HUES48 (cell line): ENCODE measurements around the gene TRAF5.
A peak's percentile ranks its signal among the peaks of the same experiment; 100 is the strongest.

Experiments
- H3K27ac ChIP-seq: one replicate; pipeline ENCODE4 v1.7.0; 2013; ENCODE audit warnings: low read depth, low read length, inconsistent platforms
- H3K27me3 ChIP-seq: 2 replicates; pipeline ENCODE4 v1.6.1; 2013; ENCODE audit warnings: mild to moderate bottlenecking, low read length; ENCODE audit not compliant: control insufficient read depth, insufficient read depth
- H3K36me3 ChIP-seq: 2 replicates; pipeline ENCODE4 v1.6.1; 2013; ENCODE audit warnings: low read length; ENCODE audit not compliant: control insufficient read depth, insufficient read depth
- H3K4me1 ChIP-seq: 2 replicates; pipeline ENCODE4 v1.6.1; 2013; ENCODE audit warnings: mild to moderate bottlenecking, low read length; ENCODE audit not compliant: control insufficient read depth, insufficient read depth
- H3K4me3 ChIP-seq: 2 replicates; pipeline ENCODE4 v1.5.1; 2013; ENCODE audit warnings: mild to moderate bottlenecking, low read depth, low read length
- H3K9ac ChIP-seq: 2 replicates; pipeline ENCODE4 v1.6.1; 2013; ENCODE audit warnings: mild to moderate bottlenecking, low read depth, low read length, moderate library complexity
- H3K9me3 ChIP-seq: 2 replicates; pipeline ENCODE4 v1.6.1; 2013; ENCODE audit warnings: low read length; ENCODE audit not compliant: control insufficient read depth, insufficient read depth

The TRAF5 gene, protein sequence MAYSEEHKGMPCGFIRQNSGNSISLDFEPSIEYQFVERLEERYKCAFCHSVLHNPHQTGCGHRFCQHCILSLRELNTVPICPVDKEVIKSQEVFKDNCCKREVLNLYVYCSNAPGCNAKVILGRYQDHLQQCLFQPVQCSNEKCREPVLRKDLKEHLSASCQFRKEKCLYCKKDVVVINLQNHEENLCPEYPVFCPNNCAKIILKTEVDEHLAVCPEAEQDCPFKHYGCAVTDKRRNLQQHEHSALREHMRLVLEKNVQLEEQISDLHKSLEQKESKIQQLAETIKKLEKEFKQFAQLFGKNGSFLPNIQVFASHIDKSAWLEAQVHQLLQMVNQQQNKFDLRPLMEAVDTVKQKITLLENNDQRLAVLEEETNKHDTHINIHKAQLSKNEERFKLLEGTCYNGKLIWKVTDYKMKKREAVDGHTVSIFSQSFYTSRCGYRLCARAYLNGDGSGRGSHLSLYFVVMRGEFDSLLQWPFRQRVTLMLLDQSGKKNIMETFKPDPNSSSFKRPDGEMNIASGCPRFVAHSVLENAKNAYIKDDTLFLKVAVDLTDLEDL

DNA sequence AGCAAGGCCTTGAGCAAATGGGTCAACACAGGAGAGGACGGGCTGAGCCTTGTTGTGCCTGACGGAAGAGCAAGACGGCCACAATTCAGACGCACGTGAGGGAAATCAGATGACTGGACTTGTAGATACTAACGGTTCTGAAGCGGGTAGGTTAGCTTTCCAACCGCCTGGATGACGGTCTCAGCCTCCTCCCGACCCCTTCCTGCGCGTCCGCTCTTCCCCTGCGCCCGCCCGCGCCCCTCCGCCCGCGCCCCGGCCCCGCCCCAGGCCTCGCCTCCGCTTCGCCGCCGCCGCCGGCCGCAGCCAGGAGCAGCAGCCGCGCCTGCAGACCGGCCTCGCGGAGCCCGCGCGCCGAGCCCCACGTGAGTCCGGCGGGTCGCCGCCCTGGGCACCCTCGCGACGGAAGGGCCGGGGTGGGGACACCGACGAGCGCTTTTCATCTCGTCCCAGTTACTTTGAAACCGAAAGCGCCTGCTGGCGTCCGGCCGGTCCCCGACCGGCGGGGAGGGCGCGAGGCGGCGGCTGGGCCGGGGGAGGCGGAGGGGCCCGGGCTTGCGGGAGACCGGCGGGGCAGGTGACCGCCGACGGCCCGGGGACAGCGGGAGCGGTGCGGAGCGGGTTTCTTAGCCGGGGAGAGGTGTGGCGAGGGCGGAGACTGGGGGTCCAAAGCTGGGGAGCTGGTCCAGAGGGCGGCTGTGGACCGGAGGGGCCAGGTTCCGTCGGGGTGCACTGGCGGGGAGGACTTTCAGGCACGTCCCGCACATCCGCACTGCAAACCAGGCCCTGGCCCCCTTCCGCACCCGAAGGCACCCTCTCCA is at the start of gene TRAF5:
Gene TRAF5, plus strand, starts transcription at position 306 of the 818 bp plus-strand sequence. CDS start 26,407 bp downstream, outside the sequence.
- H3K9me3 ChIP-seq = no peaks in the 10 kb centered on the region
- no peak within 1 kb of the TSS for H3K27ac ChIP-seq
- 0 out of 2 replicates have a peak, but pooled peaks cover 9% of the 10 kb centered on the region for H3K27me3 ChIP-seq
- peak within 1 kb of the TSS; percentile 48 for H3K9ac ChIP-seq
- H3K4me3 ChIP-seq = peak within 1 kb of the TSS; percentile 71
- H3K4me1 ChIP-seq = peaks cover 39% of the 10 kb centered on the region
- H3K36me3 ChIP-seq = no peaks in the 10 kb centered on the region

DNA sequence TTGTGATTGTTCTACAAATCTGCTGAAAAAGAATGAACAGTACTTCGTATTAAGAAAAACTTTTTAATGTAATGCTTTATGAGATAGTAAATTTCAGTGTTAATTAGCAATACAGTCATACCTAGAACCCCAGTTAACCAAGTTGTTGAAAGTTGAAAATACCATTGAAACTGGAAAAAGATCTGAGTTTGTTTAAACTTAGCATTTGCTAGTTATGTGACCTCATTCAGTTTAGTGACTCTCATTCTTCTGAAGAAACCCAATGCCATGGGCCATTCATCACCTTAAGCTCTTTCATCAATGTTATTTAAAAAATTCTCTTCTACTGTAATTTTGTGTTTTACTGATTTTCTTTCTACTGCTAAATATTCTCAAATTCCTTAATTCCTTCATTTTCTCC is 47.3 kb upstream of the TRAF5 start:
- no peaks in the 10 kb centered on the region for H3K27me3 ChIP-seq
- H3K9me3 ChIP-seq = no peaks in the 10 kb centered on the region
- H3K9ac ChIP-seq = no peak overlapping the region
- H3K36me3 ChIP-seq = peaks cover 82% of the 10 kb centered on the region
- no peak overlapping the region for H3K4me3 ChIP-seq
- H3K4me1 ChIP-seq = peaks cover 7% of the 10 kb centered on the region; the same call in 1 of the 2 replicates
- H3K27ac ChIP-seq = no peak overlapping the region

DNA sequence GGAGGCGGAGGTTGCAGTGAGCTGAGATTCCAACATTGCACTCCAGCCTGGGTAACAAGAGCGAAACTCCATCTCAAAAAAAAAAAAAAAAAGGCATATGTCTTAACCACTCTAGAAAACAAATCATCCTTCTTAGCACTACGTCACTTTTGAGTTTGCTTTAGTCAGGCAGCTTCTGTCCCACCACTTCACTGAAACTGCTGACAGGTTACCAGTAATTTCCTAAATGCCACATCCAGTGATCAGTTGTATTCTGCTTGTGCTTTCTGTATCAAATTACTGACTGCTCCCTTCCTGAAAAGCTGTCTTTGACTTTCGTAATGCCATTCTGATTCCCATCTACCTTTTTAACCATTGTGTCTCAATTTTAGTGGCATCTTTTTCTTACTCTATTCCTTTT is 45.7 kb upstream of the TRAF5 start:
- no peak overlapping the region for H3K27ac ChIP-seq
- H3K36me3 ChIP-seq = peaks cover 78% of the 10 kb centered on the region

DNA sequence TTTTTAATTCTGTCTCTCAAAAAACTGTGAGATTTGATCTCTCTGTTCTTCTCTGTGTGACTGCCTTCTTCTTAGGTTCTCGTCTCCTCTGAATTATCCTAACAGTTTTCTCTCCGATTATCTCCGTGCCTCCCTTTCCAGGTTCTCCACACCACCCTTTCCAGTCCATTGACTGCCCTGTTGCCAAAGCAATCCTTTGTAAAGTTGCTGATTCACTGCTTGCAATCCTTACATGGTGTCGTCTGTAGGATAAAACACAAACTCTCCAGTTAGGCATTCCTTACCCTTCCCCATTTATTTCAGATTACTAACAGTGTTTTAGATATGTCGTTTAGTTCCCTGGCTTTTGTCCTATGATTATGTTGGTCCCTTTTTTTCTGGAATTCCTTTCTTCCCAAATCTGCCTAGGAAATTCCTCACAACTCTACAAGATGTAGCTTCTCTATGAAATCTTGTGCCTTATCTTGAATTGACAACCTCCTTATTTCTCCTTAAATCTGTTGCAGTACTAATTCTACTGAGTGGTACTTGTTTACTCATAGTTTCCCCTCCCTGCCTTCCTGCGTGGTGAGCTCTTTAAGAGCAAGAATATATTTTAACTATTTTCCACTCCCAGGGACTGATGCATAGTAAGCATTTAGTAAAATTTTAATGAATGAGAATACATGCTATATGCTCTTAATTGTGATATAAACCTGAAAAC is 45.2 kb upstream of the TRAF5 start:
- Histone ChIP-seq H3K4me1 (peaks cover 7% of the 10 kb centered on the region; the same call in 1 of the 2 replicates), H3K36me3 (peaks cover 72% of the 10 kb centered on the region), H3K27me3 (no peaks in the 10 kb centered on the region), H3K9me3 (no peaks in the 10 kb centered on the region), H3K4me3 (no peak overlapping the region), H3K27ac (no peak overlapping the region), H3K9ac (no peak overlapping the region)

More for the DNA sequence above, 45.7 kb upstream of the TRAF5 start:
- no peak overlapping the region for H3K4me3 ChIP-seq
- H3K9ac ChIP-seq = no peak overlapping the region
- no peaks in the 10 kb centered on the region for H3K27me3 ChIP-seq
- no peaks in the 10 kb centered on the region for H3K9me3 ChIP-seq
- peaks cover 7% of the 10 kb centered on the region; the same call in 1 of the 2 replicates for H3K4me1 ChIP-seq

DNA sequence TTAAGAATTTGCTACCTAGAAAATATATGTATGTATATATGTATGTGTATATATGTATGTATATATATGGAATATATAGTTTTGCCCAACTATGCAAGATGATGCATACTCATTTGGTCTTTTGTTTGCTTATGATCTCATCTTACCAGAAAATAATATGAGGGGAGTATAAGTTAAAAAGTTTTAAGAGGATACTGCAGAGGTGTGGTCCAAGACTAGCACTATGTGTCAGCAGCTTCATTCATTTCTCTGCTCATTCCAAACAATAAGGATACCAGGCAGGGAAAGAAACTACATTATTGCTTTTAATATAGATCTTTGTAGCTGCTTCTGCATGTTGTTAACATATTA is 44.6 kb upstream of the TRAF5 start:
- Histone ChIP-seq H3K9me3 (no peaks in the 10 kb centered on the region), H3K27ac (no peak overlapping the region), H3K9ac (no peak overlapping the region), H3K4me3 (no peak overlapping the region), H3K36me3 (peaks cover 72% of the 10 kb centered on the region), H3K4me1 (peaks cover 7% of the 10 kb centered on the region; the same call in 1 of the 2 replicates), H3K27me3 (no peaks in the 10 kb centered on the region)

DNA sequence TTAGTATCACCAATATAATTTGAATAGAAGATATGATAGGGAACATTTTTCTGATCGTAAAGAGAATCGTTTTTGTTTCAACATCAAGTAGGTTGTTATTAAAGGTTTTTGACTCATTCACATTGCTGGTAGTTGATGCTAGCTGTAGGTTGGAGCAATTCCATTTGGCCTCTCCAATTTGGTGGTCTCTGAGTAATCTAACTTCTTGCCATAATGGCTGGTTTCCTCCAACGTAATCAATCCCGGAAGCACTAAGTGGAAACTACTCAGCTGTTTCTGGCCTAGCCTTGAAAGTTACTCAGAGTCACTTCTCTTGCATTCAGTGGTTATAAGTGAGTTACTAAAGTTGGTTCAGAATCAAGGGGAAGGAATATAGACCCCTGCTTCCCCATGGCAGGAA is 41.4 kb upstream of the TRAF5 start:
- Histone ChIP-seq H3K4me3 (no peak overlapping the region), H3K9me3 (no peaks in the 10 kb centered on the region), H3K4me1 (peaks cover 7% of the 10 kb centered on the region; the same call in 1 of the 2 replicates), H3K9ac (no peak overlapping the region), H3K36me3 (peaks cover 70% of the 10 kb centered on the region), H3K27me3 (no peaks in the 10 kb centered on the region), H3K27ac (no peak overlapping the region)

DNA sequence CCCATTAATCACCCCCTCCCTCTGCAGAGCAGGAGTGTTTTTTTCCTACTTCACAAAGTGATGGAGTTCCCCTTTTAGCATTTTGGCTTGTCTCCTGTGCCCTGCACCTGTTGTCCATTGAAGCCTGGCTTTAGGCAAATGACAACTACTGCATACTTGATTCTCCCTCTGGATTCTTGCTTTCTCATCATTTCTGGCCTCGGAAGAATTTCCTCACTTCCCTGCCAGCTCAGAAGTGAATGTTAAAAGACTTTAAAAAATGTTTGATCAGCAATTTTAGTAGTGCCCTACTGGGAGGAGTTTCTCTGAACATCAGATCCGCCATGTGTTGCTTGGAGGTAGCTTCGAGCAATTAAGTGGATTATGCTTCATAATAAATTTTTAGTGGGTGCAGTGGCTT is 39.4 kb upstream of the TRAF5 start:
- Histone ChIP-seq H3K4me1 (no peaks in the 10 kb centered on the region), H3K36me3 (peaks cover 72% of the 10 kb centered on the region), H3K27me3 (no peaks in the 10 kb centered on the region), H3K4me3 (no peak overlapping the region), H3K9me3 (no peaks in the 10 kb centered on the region), H3K27ac (no peak overlapping the region), H3K9ac (no peak overlapping the region)

DNA sequence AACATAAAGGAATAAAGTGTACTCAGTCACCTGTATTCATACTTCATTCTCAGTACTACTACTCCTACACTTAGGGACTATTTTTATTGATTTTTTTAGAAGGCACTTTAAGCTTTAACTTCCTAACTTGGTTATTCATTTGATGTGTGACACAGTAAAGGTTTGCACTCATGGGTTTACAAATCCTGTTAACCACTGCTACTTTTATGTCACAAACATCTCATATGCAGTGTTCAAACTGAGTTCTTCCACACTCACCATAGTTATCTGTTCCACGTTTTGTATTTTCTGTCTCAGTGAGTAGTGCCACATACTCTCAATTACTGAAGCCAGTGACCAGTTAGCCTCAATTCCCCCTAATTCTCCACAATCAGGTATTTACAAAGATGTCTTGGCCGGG is 34.2 kb upstream of the TRAF5 start:
- H3K27me3 ChIP-seq = no peaks in the 10 kb centered on the region
- H3K9me3 ChIP-seq = no peaks in the 10 kb centered on the region
- no peaks in the 10 kb centered on the region; the same call in 1 of the 2 replicates for H3K4me1 ChIP-seq
- H3K36me3 ChIP-seq = peaks cover 86% of the 10 kb centered on the region
- H3K4me3 ChIP-seq = no peak overlapping the region
- H3K27ac ChIP-seq = no peak overlapping the region
- H3K9ac ChIP-seq = no peak overlapping the region

DNA sequence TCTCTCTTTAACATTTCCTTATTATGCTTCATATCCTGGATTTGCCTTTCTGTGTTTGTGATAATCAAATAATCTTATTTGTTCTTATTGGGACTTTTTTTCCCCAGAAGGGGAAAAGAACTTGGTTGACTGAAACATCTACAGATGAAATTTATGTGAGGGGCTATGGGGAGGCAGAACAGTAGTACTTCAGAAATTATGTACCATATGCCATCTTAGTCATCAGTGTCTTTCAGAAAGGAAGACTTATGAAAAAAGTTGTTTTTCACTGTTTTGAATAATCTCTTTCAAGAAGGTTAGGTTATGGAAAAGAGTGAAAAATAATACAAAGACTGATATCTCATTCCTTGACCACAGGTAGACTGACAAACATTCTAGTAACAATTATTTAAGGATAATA is 30.2 kb upstream of the TRAF5 start:
- no peak overlapping the region for H3K4me3 ChIP-seq
- H3K9ac ChIP-seq = no peak overlapping the region
- H3K27ac ChIP-seq = no peak overlapping the region
- H3K27me3 ChIP-seq = no peaks in the 10 kb centered on the region
- no peaks in the 10 kb centered on the region for H3K9me3 ChIP-seq
- peaks cover 8% of the 10 kb centered on the region; the same call in 1 of the 2 replicates for H3K4me1 ChIP-seq
- peaks cover 71% of the 10 kb centered on the region for H3K36me3 ChIP-seq

DNA sequence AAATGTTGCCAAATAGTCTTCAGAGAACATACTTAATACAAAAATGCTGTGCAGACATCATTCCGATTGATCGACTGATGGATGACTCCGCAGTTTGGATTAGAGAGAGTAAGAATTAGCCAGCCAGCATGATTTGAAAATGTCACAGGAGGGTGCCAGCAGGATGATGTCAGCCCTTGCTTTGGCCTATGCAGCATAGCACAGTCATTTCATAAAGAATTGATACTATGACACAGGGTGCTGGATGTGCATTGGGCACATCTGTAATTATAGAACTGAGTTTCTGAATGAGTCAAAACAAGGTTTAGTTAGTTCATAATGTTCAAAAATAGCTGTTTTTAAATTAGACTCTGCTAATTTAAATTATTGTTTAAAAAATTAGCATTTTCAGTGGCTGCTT is 21.6 kb upstream of the TRAF5 start:
- Histone ChIP-seq H3K4me3 (no peak overlapping the region), H3K9me3 (no peaks in the 10 kb centered on the region), H3K27me3 (no peaks in the 10 kb centered on the region), H3K9ac (no peak overlapping the region), H3K27ac (no peak overlapping the region), H3K36me3 (peaks cover 58% of the 10 kb centered on the region), H3K4me1 (peaks cover 4% of the 10 kb centered on the region; the same call in 1 of the 2 replicates)
